ENCODE results near the gene UGGT1. TPM values are rescaled to one million over a fixed set of nuclear protein-coding genes. Genes with fewer than 3 reads are reported as not detected.

Gene UGGT1
- total and polyA plus RNA-seq, 8 donors, result 33.1 to 72.0 (median 36.3) TPM

DNA sequence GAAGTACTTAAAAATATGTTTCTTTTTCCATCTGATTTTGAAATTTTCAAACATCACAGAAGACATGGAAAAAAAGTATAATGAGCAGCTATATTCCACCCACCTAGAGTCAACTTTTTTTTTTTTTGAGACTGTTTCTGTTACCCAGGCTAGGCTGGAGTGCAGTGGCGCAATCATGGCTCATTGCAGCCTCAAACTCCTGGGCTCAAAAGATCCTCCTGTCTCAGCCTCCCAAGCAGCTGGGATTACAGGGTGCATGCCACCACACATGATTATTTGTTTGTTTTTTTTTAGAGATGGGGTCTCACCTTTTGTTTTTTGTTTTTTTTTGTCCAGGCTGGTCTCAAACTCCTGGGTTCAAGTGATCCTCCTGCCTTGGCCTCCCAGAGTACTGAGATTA, 26.6 kb upstream of the UGGT1 start:
- ATAC-seq, result no peak
- intact Hi-C loops (cut with DNase I), result no loop called here
- Histone ChIP-seq H3K27me3 (no peaks in the 10 kb centered on the region), H3K4me1 (no peaks in the 10 kb centered on the region), H3K9me3 (no peaks in the 10 kb centered on the region), H3K27ac (no peak overlapping the region), H3K4me3 (no peak overlapping the region), H3K36me3 (no peaks in the 10 kb centered on the region)
- no peak for DNase-seq
- TF ChIP-seq, protein P1, sequence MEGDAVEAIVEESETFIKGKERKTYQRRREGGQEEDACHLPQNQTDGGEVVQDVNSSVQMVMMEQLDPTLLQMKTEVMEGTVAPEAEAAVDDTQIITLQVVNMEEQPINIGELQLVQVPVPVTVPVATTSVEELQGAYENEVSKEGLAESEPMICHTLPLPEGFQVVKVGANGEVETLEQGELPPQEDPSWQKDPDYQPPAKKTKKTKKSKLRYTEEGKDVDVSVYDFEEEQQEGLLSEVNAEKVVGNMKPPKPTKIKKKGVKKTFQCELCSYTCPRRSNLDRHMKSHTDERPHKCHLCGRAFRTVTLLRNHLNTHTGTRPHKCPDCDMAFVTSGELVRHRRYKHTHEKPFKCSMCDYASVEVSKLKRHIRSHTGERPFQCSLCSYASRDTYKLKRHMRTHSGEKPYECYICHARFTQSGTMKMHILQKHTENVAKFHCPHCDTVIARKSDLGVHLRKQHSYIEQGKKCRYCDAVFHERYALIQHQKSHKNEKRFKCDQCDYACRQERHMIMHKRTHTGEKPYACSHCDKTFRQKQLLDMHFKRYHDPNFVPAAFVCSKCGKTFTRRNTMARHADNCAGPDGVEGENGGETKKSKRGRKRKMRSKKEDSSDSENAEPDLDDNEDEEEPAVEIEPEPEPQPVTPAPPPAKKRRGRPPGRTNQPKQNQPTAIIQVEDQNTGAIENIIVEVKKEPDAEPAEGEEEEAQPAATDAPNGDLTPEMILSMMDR (IDR thresholded peaks at IDR 0.05), result no peak

DNA sequence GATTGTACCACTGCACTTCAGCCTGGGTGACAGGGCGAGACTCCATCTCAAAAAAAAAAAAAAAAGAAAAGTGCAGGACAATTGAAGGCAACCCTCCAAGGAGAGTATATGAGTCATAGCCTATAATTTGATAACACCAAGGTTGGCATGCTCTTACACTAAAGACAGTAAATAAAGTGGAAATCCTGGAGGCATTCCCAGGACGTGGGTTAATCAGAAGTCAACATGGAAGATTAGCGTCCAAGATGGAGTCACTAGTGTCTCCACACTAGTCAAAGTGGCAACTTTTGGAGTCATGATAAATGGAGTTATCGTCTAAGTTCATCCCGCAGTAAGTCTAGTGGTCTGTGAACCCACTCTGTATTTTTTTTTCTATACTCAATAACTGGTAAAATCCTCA, 21.2 kb upstream of the UGGT1 start:
- TF ChIP-seq, protein P1 (IDR thresholded peaks at IDR 0.05), result no peak
- Histone ChIP-seq H3K27me3 (no peaks in the 10 kb centered on the region), H3K27ac (no peak overlapping the region), H3K4me1 (no peaks in the 10 kb centered on the region), H3K9me3 (no peaks in the 10 kb centered on the region), H3K4me3 (no peak overlapping the region), H3K36me3 (no peaks in the 10 kb centered on the region)
- intact Hi-C loops (cut with DNase I), result no loop called here
- DNase-seq (no peak), ATAC-seq (peak; percentile 44)

DNA sequence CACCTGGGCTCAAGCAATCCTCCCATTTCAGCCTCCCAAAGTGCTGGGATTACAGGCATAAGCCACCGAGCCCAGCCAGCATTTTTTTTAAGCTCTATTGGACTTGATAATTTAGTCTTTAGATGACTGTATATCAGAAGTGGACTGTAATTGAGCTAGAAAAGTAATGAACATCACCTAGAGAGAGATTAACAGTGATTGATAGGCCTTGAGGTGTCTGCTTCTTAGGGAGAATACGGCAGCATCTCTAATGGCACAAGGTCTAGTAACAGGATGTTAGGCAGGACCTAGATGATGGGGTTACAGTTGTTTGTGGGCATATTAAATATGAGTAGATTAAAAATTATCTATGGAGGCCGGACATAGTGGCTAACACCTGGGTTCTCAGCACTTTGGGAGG, 17.7 kb upstream of the UGGT1 start:
- TF ChIP-seq, protein P1 (IDR thresholded peaks at IDR 0.05), result no peak
- H3K27me3 ChIP-seq, result no peaks in the 10 kb centered on the region
- no peaks in the 10 kb centered on the region for H3K4me1 ChIP-seq
- DNase-seq, result no peak
- no peak for ATAC-seq
- H3K4me3 ChIP-seq, result no peak overlapping the region
- no peak overlapping the region for H3K27ac ChIP-seq
- no peaks in the 10 kb centered on the region for H3K36me3 ChIP-seq
- no peaks in the 10 kb centered on the region for H3K9me3 ChIP-seq
- intact Hi-C loops (cut with DNase I), result no loop called here

DNA sequence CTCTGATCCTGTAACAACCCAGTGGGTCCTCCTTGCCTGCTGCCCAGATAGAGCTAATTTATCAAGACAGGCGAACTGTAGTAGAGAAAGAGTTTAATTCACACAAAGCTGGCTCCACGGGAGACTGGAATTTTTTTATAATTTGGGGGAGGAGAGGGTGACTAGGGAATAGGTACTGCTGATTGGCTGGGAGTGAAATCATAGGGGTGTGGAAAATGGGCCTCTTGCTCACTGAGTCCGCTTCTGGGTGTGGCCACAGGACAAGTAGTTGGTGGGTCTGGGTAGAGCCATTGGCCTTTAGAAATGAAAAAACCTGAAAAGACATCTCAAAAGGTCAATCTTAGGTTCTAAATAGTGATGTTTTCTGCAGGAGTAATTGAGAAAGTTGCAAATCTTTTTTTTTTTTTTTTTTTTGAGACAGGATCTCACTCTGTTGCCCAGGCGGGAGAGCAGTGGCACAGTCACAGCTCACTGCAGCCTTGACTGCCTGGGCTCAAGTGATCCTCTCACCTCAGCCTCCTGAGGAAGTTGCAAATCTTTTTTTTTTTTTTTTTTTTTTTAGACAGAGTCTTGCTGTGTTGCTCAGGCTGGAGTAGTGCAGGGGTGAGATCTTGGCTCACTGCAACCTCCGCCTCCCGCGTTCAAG, 14.4 kb upstream of the UGGT1 start:
- intact Hi-C loops (cut with DNase I), result no loop called here
- H3K27me3 ChIP-seq, result no peaks in the 10 kb centered on the region
- H3K36me3 ChIP-seq, result no peaks in the 10 kb centered on the region
- no peak for DNase-seq
- no peaks in the 10 kb centered on the region for H3K9me3 ChIP-seq
- H3K27ac ChIP-seq, result no peak overlapping the region
- H3K4me1 ChIP-seq, result no peaks in the 10 kb centered on the region
- ATAC-seq, result no peak
- TF ChIP-seq, protein P1 (IDR thresholded peaks at IDR 0.05), result no peak
- H3K4me3 ChIP-seq, result no peak overlapping the region

DNA sequence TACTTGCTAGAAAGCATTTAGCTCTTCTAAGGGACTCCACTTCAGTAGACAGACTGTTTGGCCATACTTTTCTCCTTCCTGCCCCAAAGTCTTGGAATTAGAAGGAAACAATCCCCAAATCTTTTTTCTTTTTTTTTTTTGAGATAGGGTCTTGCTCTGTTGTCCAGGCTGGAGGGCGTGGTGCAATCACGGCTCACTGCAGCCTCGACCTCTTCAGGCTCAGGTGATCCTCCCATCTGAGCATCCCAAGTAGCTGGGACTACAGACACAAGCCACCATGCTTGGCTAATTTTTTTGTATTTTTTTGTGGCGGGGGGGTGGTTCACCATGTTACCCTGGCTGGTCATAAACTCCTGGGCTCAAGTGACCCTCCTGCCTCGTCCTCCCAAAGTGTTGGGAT, 6.2 kb upstream of the UGGT1 start:
- Histone ChIP-seq H3K4me3 (no peak overlapping the region), H3K27ac (no peak overlapping the region), H3K27me3 (no peaks in the 10 kb centered on the region), H3K4me1 (no peaks in the 10 kb centered on the region), H3K36me3 (no peaks in the 10 kb centered on the region), H3K9me3 (peaks cover 0 to 6% of the 10 kb centered on the region in 2 donors)
- TF ChIP-seq, protein P1 (IDR thresholded peaks at IDR 0.05), result no peak
- intact Hi-C loops (cut with DNase I), result no loop called here
- no peak for ATAC-seq
- DNase-seq, result no peak
